ENCODE data around the gene CPNE9.
A peak's percentile ranks its signal among the peaks of the same experiment; 100 is the strongest.

Gene CPNE9

GRCh38 chr3:9725775-9726515, 22.3 kb downstream of the CPNE9 start:
- no peak overlapping the region for H3K4me3 ChIP-seq (replicated peaks; ENCODE audit: insufficient read depth, low read length)

GRCh38 chr3:9727041-9727595, 23.5 kb downstream of the CPNE9 start:
- DNase-seq (ENCODE audit: low read depth in 1 of 2, low spot score in 1 of 2), result peak in 1 of 2 experiments; percentile 59
- Histone ChIP-seq H3K27me3 (ENCODE audit: insufficient read depth, poor library complexity, severe bottlenecking) (no peaks in the 10 kb centered on the region), H3K27ac (replicated peaks) (no peak overlapping the region), H3K4me3 (replicated peaks; ENCODE audit: insufficient read depth, low read length) (no peak overlapping the region)
- TF ChIP-seq POLR2AphosphoS5 (IDR thresholded peaks at IDR 0.05; ENCODE audit: low read depth), result no peak
- no peak for TF ChIP-seq SPI1 (IDR thresholded peaks at IDR 0.05; ENCODE audit: borderline replicate concordance, low read depth)
- no peak for TF ChIP-seq REST (IDR thresholded peaks at IDR 0.05; ENCODE audit: insufficient replicate concordance, low read depth)
- no peak for TF ChIP-seq GABPA (IDR thresholded peaks at IDR 0.05; ENCODE audit: low read depth)
- TF ChIP-seq CTCF (IDR thresholded peaks at IDR 0.05; ENCODE audit: insufficient read depth, low read length), result peak; percentile 58

More at GRCh38 chr3:9725775-9726515, 22.3 kb downstream of the CPNE9 start:
- no peak for DNase-seq (ENCODE audit: low read depth in 1 of 2, low spot score in 1 of 2)
- TF ChIP-seq CTCF (IDR thresholded peaks at IDR 0.05; ENCODE audit: insufficient read depth, low read length) (no peak), REST (IDR thresholded peaks at IDR 0.05; ENCODE audit: insufficient replicate concordance, low read depth) (no peak), SPI1 (IDR thresholded peaks at IDR 0.05; ENCODE audit: borderline replicate concordance, low read depth) (no peak), POLR2AphosphoS5 (IDR thresholded peaks at IDR 0.05; ENCODE audit: low read depth) (no peak), GABPA (IDR thresholded peaks at IDR 0.05; ENCODE audit: low read depth) (no peak)
- H3K27me3 ChIP-seq (ENCODE audit: insufficient read depth, poor library complexity, severe bottlenecking), result no peaks in the 10 kb centered on the region
- H3K27ac ChIP-seq (replicated peaks), result no peak overlapping the region

- DNase-seq (ENCODE audit: low read depth in 1 of 2, low spot score in 1 of 2), result no peak
- no peak for TF ChIP-seq CTCF (IDR thresholded peaks at IDR 0.05; ENCODE audit: insufficient read depth, low read length)
- Histone ChIP-seq H3K4me3 (replicated peaks; ENCODE audit: insufficient read depth, low read length) (no peak overlapping the region), H3K27ac (replicated peaks) (no peak overlapping the region), H3K27me3 (ENCODE audit: insufficient read depth, poor library complexity, severe bottlenecking) (no peaks in the 10 kb centered on the region)
These were observed 24.1 kb downstream of the CPNE9 start for GRCh38 chr3:9727743-9728142.
